Superior temporal gyrus (tissue), 1 donor: ENCODE measurements around the gene HP1BP3.

ENCODE experiments used
- DNase-seq: peaks from one replicate; pipeline ENCODE4 v3.0.0-alpha.2; 2016; ENCODE audit errors: extremely low spot score

HP1BP3 gene

GRCh38 chr1:20693623-20694022, 93.5 kb downstream of the HP1BP3 start:
- no peak for DNase-seq
